Psoas muscle (tissue), 8 donors: ENCODE data around the gene PLK3. TPM values are rescaled to one million over a fixed set of nuclear protein-coding genes. Genes with fewer than 3 reads are reported as not detected.

Experiments
- ATAC-seq, 4 donors: fragments of 200-7000 bp; cut with Tn5 transposase; one replicate each; pipeline ENCODE4 v1.9.1; 2020; ENCODE audit warnings: moderate library complexity in 3 of 4, mild to moderate bottlenecking in 2 of 4
- DNase-seq, 2 donors: peaks; one replicate each; pipeline ENCODE4 v3.0.0-alpha.2; 2020
- H3K27ac ChIP-seq: fragments of 200-600 bp; one replicate; pipeline ENCODE4 v1.8.0; 2022
- H3K27me3 ChIP-seq, 3 donors: fragments of 200-600 bp in 1 of 3; one replicate each; pipeline versions ENCODE4 v1.6.1 to v1.8.0; 2013 to 2022; ENCODE audit warnings: low read length in 2 of 3, mild to moderate bottlenecking in 2 of 3, moderate library complexity in 1 of 3; ENCODE audit not compliant: insufficient read depth in 3 of 3
- H3K36me3 ChIP-seq, 2 donors: fragments of 200-600 bp in 1 of 2; one replicate each; pipeline versions ENCODE4 v1.6.1 to v1.8.0; 2013 to 2022; ENCODE audit warnings: low read depth in 1 of 2, mild to moderate bottlenecking in 1 of 2, moderate library complexity in 1 of 2; ENCODE audit not compliant: insufficient read depth in 1 of 2
- H3K4me1 ChIP-seq: fragments of 200-600 bp; one replicate; pipeline ENCODE4 v1.8.0; 2022
- H3K4me3 ChIP-seq: fragments of 200-600 bp; one replicate; pipeline ENCODE4 v1.8.0; 2022; ENCODE audit warnings: mild to moderate bottlenecking
- H3K9me3 ChIP-seq: fragments of 200-600 bp; one replicate; pipeline ENCODE4 v1.8.0; 2022
- CTCF ChIP-seq: fragments of 200-600 bp; IDR thresholded peaks from one replicate; pipeline ENCODE4 v1.8.0; 2022; ENCODE audit warnings: antibody characterized with exemption
- WGBS, 3 donors: extraction: QIAGEN DNeasy Blood & Tissue Kit; methylation state at CpG; one replicate each; pipeline versions ENCODE4 v1.1.6 to v1.1.7; 2013; 5-methylcytosine and 5-hydroxymethylcytosine counted together
- intact Hi-C, 2 donors: fragments of 100-400 bp; cut with DNase I; formaldehyde crosslinking; loops; one replicate each; pipeline versions ENCODE4 v1.11.0 to v1.14.2; 2022
- polyA plus RNA-seq, 3 donors: library from polyadenylated mRNA; stranded (reverse); fragments of 200-250 nt; gene quantifications; one replicate each; pipeline ENCODE4 v1.2.3, GENCODE V29; 2013
- total RNA-seq, 4 donors: library from RNA; stranded (reverse); fragmentation: NEBNext Ultra II Directional in 2 of 4; extraction: Animal tissue kit (Norgen Biotek cat#: 25700) in 2 of 4; gene quantifications; one replicate each; pipeline versions ENCODE4 v1.2.1 to v1.2.4, GENCODE V29; 2021 to 2023
- donor health status: healthy with polysubstance abuse.
- donor health status: DM: no; HTN: no; CAD: no; lungs with moderate emphysema.
- donor health status: Bipolar disorder and iron deficiency.
- donor health status: healthy.
- donor health status: DM: yes; HTN: yes; CAD: no.
- donor health status: DM: no; HTN: no; CAD: no.
- donor health status: DM: no; HTN: no; CAD: no.
- donor health status: DM: yes; HTN: yes; CAD: no.

The PLK3 gene
- total and polyA plus RNA-seq, 7 donors: 3.0 to 8.3 (median 4.6) TPM

GRCh38 chr1:44802306-44803061, 2.3 kb downstream of the PLK3 start:
- peaks cover 0 to 39% of the 10 kb centered on the region in 2 donors for H3K36me3 ChIP-seq
- TF ChIP-seq CTCF: no peak
- intact Hi-C loops: no loop called here
- H3K9me3 ChIP-seq: no peaks in the 10 kb centered on the region
- DNase-seq (peak in 1 of 2 donors; percentile 50), ATAC-seq (no peak)
- WGBS, 3 donors: 67 to 72% (median 71%) methylated on average over 13 of the region's 13 CpGs
- peaks cover 19% of the 10 kb centered on the region for H3K4me1 ChIP-seq
- no peaks in the 10 kb centered on the region for H3K27me3 ChIP-seq
- H3K4me3 ChIP-seq: peak overlapping the region; percentile 74
- H3K27ac ChIP-seq: peak overlapping the region; percentile 23

- Histone ChIP-seq H3K9me3 (no peaks in the 10 kb centered on the region), H3K4me3 (no peak overlapping the region), H3K27me3 (no peaks in the 10 kb centered on the region), H3K27ac (no peak overlapping the region), H3K4me1 (peaks cover 24% of the 10 kb centered on the region), H3K36me3 (peaks cover 0 to 39% of the 10 kb centered on the region in 2 donors)
- intact Hi-C loops: no loop called here
- 84 to 90% (median 89%) methylated on average over 9 of the region's 9 CpGs for WGBS, 3 donors
- DNase-seq (no peak), ATAC-seq (no peak)
- TF ChIP-seq CTCF: no peak
Measured at GRCh38 chr1:44803062-44803311, 2.8 kb downstream of the PLK3 start.

- no peak for DNase-seq
- no peak for ATAC-seq
- Histone ChIP-seq H3K36me3 (peaks cover 0 to 39% of the 10 kb centered on the region in 2 donors), H3K4me3 (no peak overlapping the region), H3K9me3 (no peaks in the 10 kb centered on the region), H3K27me3 (no peaks in the 10 kb centered on the region), H3K27ac (no peak overlapping the region), H3K4me1 (peaks cover 26% of the 10 kb centered on the region)
- TF ChIP-seq CTCF: no peak
- 71 to 78% (median 76%) methylated on average over 13 of the region's 13 CpGs for WGBS, 3 donors
- intact Hi-C loops: no loop called here
Measured at GRCh38 chr1:44803312-44804095, 3.3 kb downstream of the PLK3 start.

- Histone ChIP-seq H3K36me3 (peaks cover 0 to 39% of the 10 kb centered on the region in 2 donors), H3K4me1 (peaks cover 35% of the 10 kb centered on the region), H3K27ac (peak overlapping the region; percentile 94), H3K9me3 (no peaks in the 10 kb centered on the region), H3K27me3 (no peaks in the 10 kb centered on the region), H3K4me3 (no peak overlapping the region)
- intact Hi-C loops: no loop called here
- no peak for ATAC-seq
- WGBS, 3 donors: 92 to 96% (median 94%) methylated on average over 19 to 20 of the region's 20 CpGs
- TF ChIP-seq CTCF: no peak
- DNase-seq: peak in 1 of 2 donors; percentile 38
Measured at GRCh38 chr1:44805311-44806024, 5.3 kb downstream of the PLK3 start.
